ENCODE measurements around the gene ADD3. TPM values are rescaled to one million over a fixed set of nuclear protein-coding genes. Genes with fewer than 3 reads are reported as not detected.
A peak's percentile ranks its signal among the peaks of the same experiment; 100 is the strongest.
"Not testable (repeated sequence)": the region's sequence is repeated elsewhere in the genome, so short reads cannot be mapped to it uniquely, and the experiment has no call there.

ADD3 gene
- polyA plus RNA-seq, 12 donors, result 79.8 to 235 (median 125) TPM; not detected in 1

GRCh38 chr10:110101464-110102144 lies 93.8 kb downstream of the ADD3 start:
- DNase-seq, result no peak

- no peak for DNase-seq
Measured at GRCh38 chr10:110103921-110104461, 96.2 kb downstream of the ADD3 start.

GRCh38 chr10:110105873-110106272 lies 98.1 kb downstream of the ADD3 start:
- DNase-seq, result no peak

GRCh38 chr10:110107430-110107829 lies 99.6 kb downstream of the ADD3 start:
- DNase-seq, result no peak

GRCh38 chr10:110107887-110108286 lies 100.1 kb downstream of the ADD3 start:
- no peak for DNase-seq

- peak; percentile 17 for DNase-seq
Measured at GRCh38 chr10:110109511-110109910, 101.7 kb downstream of the ADD3 start.

GRCh38 chr10:110110338-110110737 lies 102.6 kb downstream of the ADD3 start:
- no peak for DNase-seq

GRCh38 chr10:110113670-110114337 lies 106.0 kb downstream of the ADD3 start:
- no peak for DNase-seq

GRCh38 chr10:110114668-110115067 lies 106.9 kb downstream of the ADD3 start:
- DNase-seq, result not testable (repeated sequence)

GRCh38 chr10:110115784-110116520 lies 108.2 kb downstream of the ADD3 start:
- DNase-seq, result no peak

GRCh38 chr10:110118891-110119621 lies 111.3 kb downstream of the ADD3 start:
- no peak for DNase-seq

GRCh38 chr10:110123594-110123993 lies 115.8 kb downstream of the ADD3 start:
- no peak for DNase-seq

GRCh38 chr10:110129490-110129889 lies 121.7 kb downstream of the ADD3 start:
- DNase-seq, result no peak

- DNase-seq, result no peak
Measured at GRCh38 chr10:110134917-110135316, 127.1 kb downstream of the ADD3 start.

- DNase-seq, result not testable (repeated sequence)
Measured at GRCh38 chr10:110135836-110136235, 128.1 kb downstream of the ADD3 start.

GRCh38 chr10:110137142-110137545 lies 129.4 kb downstream of the ADD3 start:
- DNase-seq, result peak; percentile 66

GRCh38 chr10:110138197-110138812 lies 130.5 kb downstream of the ADD3 start:
- DNase-seq, result peak; percentile 56

GRCh38 chr10:110141185-110141584 lies 133.4 kb downstream of the ADD3 start:
- no peak for DNase-seq

- no peak for DNase-seq
Measured at GRCh38 chr10:110141871-110142635, 134.3 kb downstream of the ADD3 start.

GRCh38 chr10:110142965-110143364 lies 135.2 kb downstream of the ADD3 start:
- DNase-seq, result no peak

GRCh38 chr10:110144507-110144906 lies 136.7 kb downstream of the ADD3 start:
- no peak for DNase-seq

All from muscle of arm (tissue), 12 donors.